Measurements from ENCODE around the gene AGT.

DNA sequence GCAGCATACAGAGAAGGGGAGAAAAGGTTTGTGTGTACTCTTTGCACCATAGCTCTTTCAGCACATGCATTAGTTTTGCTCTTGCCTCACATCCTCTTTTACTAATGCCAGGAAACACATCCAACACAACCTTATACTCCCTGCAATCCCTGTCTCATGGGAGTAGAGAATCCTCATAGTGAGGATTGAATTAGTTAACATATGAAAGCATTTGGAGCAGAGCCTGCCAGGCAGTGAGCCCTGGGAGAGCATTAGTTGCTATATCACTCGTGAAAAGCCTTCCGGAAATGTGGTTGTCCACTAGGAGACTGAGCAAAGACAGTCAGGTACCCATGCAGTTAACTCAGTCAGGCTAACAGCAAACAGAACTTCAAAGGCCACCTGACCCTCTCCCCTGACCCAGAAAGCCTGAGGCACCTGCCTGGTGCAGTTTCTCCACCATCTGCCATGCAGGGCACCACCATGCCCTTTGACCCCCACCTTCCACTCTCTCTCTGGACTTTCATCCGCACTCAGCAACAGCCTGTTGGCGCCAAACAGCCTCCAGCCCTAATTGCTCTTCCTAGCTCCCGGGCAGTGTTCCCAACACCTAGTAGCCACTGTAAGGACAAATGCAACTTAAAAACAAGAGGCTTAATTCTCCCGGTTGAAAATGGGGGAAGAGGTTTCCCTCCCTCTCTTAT lies 14.9 kb upstream of the AGT start:
- TF ChIP-seq, protein P1, sequence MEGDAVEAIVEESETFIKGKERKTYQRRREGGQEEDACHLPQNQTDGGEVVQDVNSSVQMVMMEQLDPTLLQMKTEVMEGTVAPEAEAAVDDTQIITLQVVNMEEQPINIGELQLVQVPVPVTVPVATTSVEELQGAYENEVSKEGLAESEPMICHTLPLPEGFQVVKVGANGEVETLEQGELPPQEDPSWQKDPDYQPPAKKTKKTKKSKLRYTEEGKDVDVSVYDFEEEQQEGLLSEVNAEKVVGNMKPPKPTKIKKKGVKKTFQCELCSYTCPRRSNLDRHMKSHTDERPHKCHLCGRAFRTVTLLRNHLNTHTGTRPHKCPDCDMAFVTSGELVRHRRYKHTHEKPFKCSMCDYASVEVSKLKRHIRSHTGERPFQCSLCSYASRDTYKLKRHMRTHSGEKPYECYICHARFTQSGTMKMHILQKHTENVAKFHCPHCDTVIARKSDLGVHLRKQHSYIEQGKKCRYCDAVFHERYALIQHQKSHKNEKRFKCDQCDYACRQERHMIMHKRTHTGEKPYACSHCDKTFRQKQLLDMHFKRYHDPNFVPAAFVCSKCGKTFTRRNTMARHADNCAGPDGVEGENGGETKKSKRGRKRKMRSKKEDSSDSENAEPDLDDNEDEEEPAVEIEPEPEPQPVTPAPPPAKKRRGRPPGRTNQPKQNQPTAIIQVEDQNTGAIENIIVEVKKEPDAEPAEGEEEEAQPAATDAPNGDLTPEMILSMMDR (IDR thresholded peaks at IDR 0.05) = no peak
- TF ChIP-seq POLR2A (IDR thresholded peaks at IDR 0.05) (no peak), EP300 (IDR thresholded peaks at IDR 0.05) (no peak), POLR2AphosphoS5 (IDR thresholded peaks at IDR 0.05) (no peak)
